ENCODE measurements around the gene PCDH10. TPM values are rescaled to one million over a fixed set of nuclear protein-coding genes. Genes with fewer than 3 reads are reported as not detected.
A peak's percentile ranks its signal among the peaks of the same experiment; 100 is the strongest.

Gene PCDH10
- total and polyA plus RNA-seq, 5 donors from 2014 or later, result not detected

DNA sequence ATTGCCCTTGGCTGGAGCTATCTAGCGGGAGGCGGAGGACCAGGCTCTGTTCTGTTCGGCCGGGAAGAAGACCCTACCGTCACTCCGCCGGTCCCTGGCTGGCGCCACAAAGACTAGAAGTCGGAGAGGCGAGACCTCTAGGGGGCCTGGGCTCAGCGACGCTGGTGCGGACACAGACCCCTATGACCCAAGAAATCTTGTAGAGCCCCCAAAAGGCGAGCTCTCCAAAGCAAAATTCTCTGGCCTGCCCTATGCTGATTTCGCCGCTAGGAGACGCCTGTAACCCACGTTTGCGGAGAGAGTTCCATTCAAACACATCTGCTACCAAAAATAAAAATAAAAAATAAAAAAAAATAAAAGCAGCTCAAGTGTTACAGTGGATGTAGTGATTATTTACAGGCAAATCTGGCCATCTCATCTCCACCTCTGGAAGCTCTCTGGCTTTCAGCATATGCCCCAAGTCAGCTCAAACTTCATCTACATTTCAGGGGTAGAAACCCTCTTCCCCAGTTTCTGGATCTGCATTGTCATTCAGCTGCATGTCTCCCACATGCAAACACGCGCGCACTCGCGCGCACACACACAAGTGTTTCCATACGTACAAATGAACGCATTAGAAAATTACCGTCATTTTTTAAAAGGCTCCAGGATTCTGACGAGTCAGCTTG, 2.4 kb upstream of the PCDH10 start:
- no peak for DNase-seq
- H3K27ac ChIP-seq (ENCODE audit: insufficient read depth, low read length, poor library complexity, severe bottlenecking), result no peak overlapping the region
- no peak for ATAC-seq (ENCODE audit: low read depth in 2 of 2)

DNA sequence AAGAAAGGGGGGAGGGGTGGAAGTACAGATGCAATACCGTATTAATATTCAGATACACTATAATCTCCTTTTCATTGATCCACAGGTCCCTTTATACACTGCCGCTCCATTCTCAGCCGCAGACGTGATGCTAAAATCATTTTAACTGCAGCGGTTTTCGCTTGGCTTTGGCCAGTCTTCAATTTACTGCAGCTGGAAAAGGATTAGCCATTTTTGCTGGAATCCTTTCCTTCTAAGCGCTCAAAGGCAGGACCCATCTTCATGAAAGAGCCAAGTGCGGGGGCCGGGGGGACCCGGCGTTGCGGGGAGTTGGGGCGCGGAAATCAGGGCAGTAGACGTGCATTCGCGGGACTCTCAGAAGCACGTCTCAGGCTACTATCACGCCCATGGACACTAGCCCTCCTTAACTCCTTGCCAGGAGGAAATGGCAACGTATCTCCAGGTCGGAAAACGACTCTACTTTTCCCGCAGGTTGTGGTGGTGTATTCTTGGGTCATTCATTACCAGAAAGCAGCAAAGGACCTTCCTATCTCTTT, 1.7 kb upstream of the PCDH10 start:
- peaks cover 41% of the 10 kb centered on the region for H3K27me3 Mint-ChIP-seq
- H3K27me3 ChIP-seq (ENCODE audit: control insufficient read depth, insufficient read depth, low read length), result peaks cover 11% of the 10 kb centered on the region
- no peaks in the 10 kb centered on the region for H3K4me1 ChIP-seq (ENCODE audit: control insufficient read depth, insufficient read depth, low read length, poor library complexity, severe bottlenecking)
- ATAC-seq (ENCODE audit: low read depth in 2 of 2) (no peak), DNase-seq (no peak)
- H3K36me3 ChIP-seq (ENCODE audit: control insufficient read depth, insufficient read depth, low read length), result no peaks in the 10 kb centered on the region
- peaks cover 4% of the 10 kb centered on the region for H3K36me3 Mint-ChIP-seq
- H3K4me1 Mint-ChIP-seq, result peaks cover 0 to 5% (median 0%) of the 10 kb centered on the region in 4 donors
- H3K4me3 Mint-ChIP-seq, result no peak overlapping the region
- H3K4me3 ChIP-seq (ENCODE audit: low read depth, low read length), result no peak overlapping the region
- no peak overlapping the region for H3K27ac Mint-ChIP-seq
- peaks cover 0 to 10% (median 3%) of the 10 kb centered on the region in 7 donors for H3K9me3 Mint-ChIP-seq
- no peaks in the 10 kb centered on the region for H3K9me3 ChIP-seq (ENCODE audit: control insufficient read depth in 2 of 2, low read length in 2 of 2)
- no peak overlapping the region for H3K27ac ChIP-seq (ENCODE audit: insufficient read depth, low read length, poor library complexity, severe bottlenecking)

More for the DNA sequence above, 2.4 kb upstream of the PCDH10 start:
- H3K4me1 Mint-ChIP-seq, result peaks cover 0 to 5% (median 0%) of the 10 kb centered on the region in 4 donors
- H3K4me3 Mint-ChIP-seq, result no peak overlapping the region
- peaks cover 4% of the 10 kb centered on the region for H3K36me3 Mint-ChIP-seq
- H3K27ac Mint-ChIP-seq, result no peak overlapping the region
- Histone ChIP-seq H3K4me3 (ENCODE audit: low read depth, low read length) (no peak overlapping the region), H3K27me3 (ENCODE audit: control insufficient read depth, insufficient read depth, low read length) (peaks cover 11% of the 10 kb centered on the region), H3K9me3 (ENCODE audit: control insufficient read depth in 2 of 2, low read length in 2 of 2) (no peaks in the 10 kb centered on the region), H3K36me3 (ENCODE audit: control insufficient read depth, insufficient read depth, low read length) (no peaks in the 10 kb centered on the region), H3K4me1 (ENCODE audit: control insufficient read depth, insufficient read depth, low read length, poor library complexity, severe bottlenecking) (no peaks in the 10 kb centered on the region)
- peaks cover 41% of the 10 kb centered on the region for H3K27me3 Mint-ChIP-seq
- peaks cover 0 to 10% (median 3%) of the 10 kb centered on the region in 7 donors for H3K9me3 Mint-ChIP-seq

DNA sequence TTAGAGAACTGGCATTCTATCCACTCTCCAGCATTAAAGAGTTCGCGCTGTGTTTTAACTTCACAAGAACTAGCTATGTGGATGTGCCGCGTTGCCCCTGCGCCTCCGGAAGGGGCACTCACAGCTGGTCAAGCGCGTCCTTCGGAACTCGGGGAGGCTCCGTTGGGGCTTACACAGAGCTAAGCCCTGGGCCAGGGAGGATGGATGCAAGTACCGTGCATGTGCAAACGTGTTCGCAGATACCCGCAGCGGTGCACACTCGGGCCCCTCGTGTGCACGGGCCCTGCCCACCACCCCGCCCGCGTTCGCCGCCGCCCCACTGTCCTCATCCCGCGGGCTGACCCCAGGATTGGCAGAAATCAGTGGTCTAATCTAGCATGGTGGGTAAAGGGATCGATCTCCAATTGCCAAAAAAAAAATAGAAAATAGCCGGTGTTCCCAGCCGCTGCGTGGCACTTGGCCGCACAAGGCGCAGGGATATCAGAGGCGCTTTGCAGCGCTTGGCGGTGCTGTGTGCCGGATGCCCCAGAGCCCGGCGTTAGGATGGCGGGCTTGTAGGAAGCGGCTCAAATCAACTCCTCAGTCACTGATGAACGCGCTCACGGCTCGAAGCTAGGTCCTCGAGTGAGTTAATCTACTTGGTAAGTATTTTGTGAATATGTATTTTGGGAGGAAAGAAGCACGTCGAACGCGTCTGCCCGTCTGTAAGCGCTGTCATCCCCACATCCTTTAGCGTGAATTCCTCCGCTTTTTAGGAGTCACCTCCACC, 989 bp upstream of the PCDH10 start:
- Mint-ChIP-seq H3K4me1 (peaks cover 0 to 5% (median 0%) of the 10 kb centered on the region in 4 donors), H3K4me3 (no peak overlapping the region), H3K27me3 (peaks cover 41% of the 10 kb centered on the region), H3K27ac (peak overlapping the region in 1 of 3 donors; percentile 91), H3K9me3 (peaks cover 0 to 10% (median 3%) of the 10 kb centered on the region in 7 donors), H3K36me3 (peaks cover 4% of the 10 kb centered on the region)
- Histone ChIP-seq H3K4me1 (ENCODE audit: control insufficient read depth, insufficient read depth, low read length, poor library complexity, severe bottlenecking) (no peaks in the 10 kb centered on the region), H3K27me3 (ENCODE audit: control insufficient read depth, insufficient read depth, low read length) (peaks cover 11% of the 10 kb centered on the region), H3K9me3 (ENCODE audit: control insufficient read depth in 2 of 2, low read length in 2 of 2) (no peaks in the 10 kb centered on the region), H3K36me3 (ENCODE audit: control insufficient read depth, insufficient read depth, low read length) (no peaks in the 10 kb centered on the region), H3K4me3 (ENCODE audit: low read depth, low read length) (no peak overlapping the region), H3K27ac (ENCODE audit: insufficient read depth, low read length, poor library complexity, severe bottlenecking) (no peak overlapping the region)
- DNase-seq (no peak), ATAC-seq (ENCODE audit: low read depth in 2 of 2) (no peak)

DNA sequence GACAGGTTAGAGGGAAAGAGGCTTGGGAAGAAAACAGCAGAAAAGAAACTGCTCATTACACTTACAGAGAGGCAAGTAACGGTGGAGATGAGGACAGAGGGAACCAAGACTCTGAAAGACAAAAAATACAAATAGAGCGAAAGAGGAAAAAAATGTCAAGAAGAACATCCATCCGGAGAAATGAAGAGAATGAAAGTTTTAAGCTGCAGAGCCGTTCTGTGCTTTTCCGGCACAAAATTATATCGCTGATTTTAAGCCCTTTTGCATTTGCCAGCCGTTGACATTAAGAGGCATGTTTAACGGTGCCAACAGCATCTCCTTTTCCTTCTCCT, 236 bp downstream of the PCDH10 start:
- DNase-seq, result no peak
- Histone ChIP-seq H3K27ac (ENCODE audit: insufficient read depth, low read length, poor library complexity, severe bottlenecking) (no peak overlapping the region), H3K36me3 (ENCODE audit: control insufficient read depth, insufficient read depth, low read length) (no peaks in the 10 kb centered on the region), H3K9me3 (ENCODE audit: control insufficient read depth in 2 of 2, low read length in 2 of 2) (peaks cover 0 to 2% of the 10 kb centered on the region in 2 experiments), H3K4me1 (ENCODE audit: control insufficient read depth, insufficient read depth, low read length, poor library complexity, severe bottlenecking) (no peaks in the 10 kb centered on the region), H3K4me3 (ENCODE audit: low read depth, low read length) (no peak overlapping the region), H3K27me3 (ENCODE audit: control insufficient read depth, insufficient read depth, low read length) (peaks cover 13% of the 10 kb centered on the region)
- H3K27me3 Mint-ChIP-seq, result peaks cover 41% of the 10 kb centered on the region
- no peak for ATAC-seq (ENCODE audit: low read depth in 2 of 2)
- peaks cover 4% of the 10 kb centered on the region for H3K36me3 Mint-ChIP-seq
- peaks cover 0 to 10% (median 4%) of the 10 kb centered on the region in 7 donors for H3K9me3 Mint-ChIP-seq
- H3K4me1 Mint-ChIP-seq, result peaks cover 0 to 5% (median 0%) of the 10 kb centered on the region in 4 donors
- peak overlapping the region in 1 of 4 donors; percentile 56 for H3K4me3 Mint-ChIP-seq
- H3K27ac Mint-ChIP-seq, result no peak overlapping the region

DNA sequence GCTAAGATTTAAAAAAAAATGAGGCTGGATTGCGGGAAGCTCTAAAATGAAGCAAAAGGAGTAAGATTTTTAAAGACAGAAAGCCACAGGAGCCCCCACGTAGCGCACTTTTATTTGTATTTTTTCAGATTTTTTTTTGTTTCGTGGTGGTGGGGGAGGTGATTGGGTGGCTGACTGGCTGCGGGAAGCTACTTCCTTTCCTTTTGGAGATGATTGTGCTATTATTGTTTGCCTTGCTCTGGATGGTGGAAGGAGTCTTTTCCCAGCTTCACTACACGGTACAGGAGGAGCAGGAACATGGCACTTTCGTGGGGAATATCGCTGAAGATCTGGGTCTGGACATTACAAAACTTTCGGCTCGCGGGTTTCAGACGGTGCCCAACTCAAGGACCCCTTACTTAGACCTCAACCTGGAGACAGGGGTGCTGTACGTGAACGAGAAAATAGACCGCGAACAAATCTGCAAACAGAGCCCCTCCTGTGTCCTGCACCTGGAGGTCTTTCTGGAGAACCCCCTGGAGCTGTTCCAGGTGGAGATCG, 908 bp downstream of the PCDH10 start:
- H3K27ac ChIP-seq (ENCODE audit: insufficient read depth, low read length, poor library complexity, severe bottlenecking), result no peak overlapping the region
- H3K27ac Mint-ChIP-seq, result no peak overlapping the region
- DNase-seq (no peak), ATAC-seq (ENCODE audit: low read depth in 2 of 2) (no peak)
- H3K4me3 ChIP-seq (ENCODE audit: low read depth, low read length), result no peak overlapping the region
- peaks cover 0 to 10% (median 3%) of the 10 kb centered on the region in 7 donors for H3K9me3 Mint-ChIP-seq
- H3K4me1 Mint-ChIP-seq, result peaks cover 0 to 5% (median 0%) of the 10 kb centered on the region in 4 donors
- peaks cover 13% of the 10 kb centered on the region for H3K27me3 ChIP-seq (ENCODE audit: control insufficient read depth, insufficient read depth, low read length)
- no peaks in the 10 kb centered on the region for H3K4me1 ChIP-seq (ENCODE audit: control insufficient read depth, insufficient read depth, low read length, poor library complexity, severe bottlenecking)
- peak overlapping the region in 1 of 4 donors; percentile 21 for H3K4me3 Mint-ChIP-seq
- H3K27me3 Mint-ChIP-seq, result peaks cover 41% of the 10 kb centered on the region
- H3K36me3 Mint-ChIP-seq, result peaks cover 4% of the 10 kb centered on the region
- peaks cover 0 to 2% of the 10 kb centered on the region in 2 experiments for H3K9me3 ChIP-seq (ENCODE audit: control insufficient read depth in 2 of 2, low read length in 2 of 2)
- no peaks in the 10 kb centered on the region for H3K36me3 ChIP-seq (ENCODE audit: control insufficient read depth, insufficient read depth, low read length)

DNA sequence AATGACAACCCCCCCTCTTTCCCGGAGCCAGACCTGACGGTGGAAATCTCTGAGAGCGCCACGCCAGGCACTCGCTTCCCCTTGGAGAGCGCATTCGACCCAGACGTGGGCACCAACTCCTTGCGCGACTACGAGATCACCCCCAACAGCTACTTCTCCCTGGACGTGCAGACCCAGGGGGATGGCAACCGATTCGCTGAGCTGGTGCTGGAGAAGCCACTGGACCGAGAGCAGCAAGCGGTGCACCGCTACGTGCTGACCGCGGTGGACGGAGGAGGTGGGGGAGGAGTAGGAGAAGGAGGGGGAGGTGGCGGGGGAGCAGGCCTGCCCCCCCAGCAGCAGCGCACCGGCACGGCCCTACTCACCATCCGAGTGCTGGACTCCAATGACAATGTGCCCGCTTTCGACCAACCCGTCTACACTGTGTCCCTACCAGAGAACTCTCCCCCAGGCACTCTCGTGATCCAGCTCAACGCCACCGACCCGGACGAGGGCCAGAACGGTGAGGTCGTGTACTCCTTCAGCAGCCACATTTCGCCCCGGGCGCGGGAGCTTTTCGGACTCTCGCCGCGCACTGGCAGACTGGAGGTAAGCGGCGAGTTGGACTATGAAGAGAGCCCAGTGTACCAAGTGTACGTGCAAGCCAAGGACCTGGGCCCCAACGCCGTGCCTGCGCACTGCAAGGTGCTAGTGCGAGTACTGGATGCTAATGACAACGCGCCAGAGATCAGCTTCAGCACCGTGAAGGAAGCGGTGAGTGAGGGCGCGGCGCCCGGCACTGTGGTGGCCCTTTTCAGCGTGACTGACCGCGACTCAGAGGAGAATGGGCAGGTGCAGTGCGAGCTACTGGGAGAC, 1.6 kb downstream of the PCDH10 start:
- Mint-ChIP-seq H3K4me1 (peaks cover 0 to 5% (median 0%) of the 10 kb centered on the region in 4 donors), H3K36me3 (peaks cover 4% of the 10 kb centered on the region), H3K4me3 (peak overlapping the region in 1 of 4 donors; percentile 21), H3K9me3 (peaks cover 0 to 10% (median 3%) of the 10 kb centered on the region in 7 donors), H3K27me3 (peaks cover 41% of the 10 kb centered on the region), H3K27ac (no peak overlapping the region)
- ATAC-seq (ENCODE audit: low read depth in 2 of 2), result no peak
- Histone ChIP-seq H3K9me3 (ENCODE audit: control insufficient read depth in 2 of 2, low read length in 2 of 2) (peaks cover 0 to 2% of the 10 kb centered on the region in 2 experiments), H3K27ac (ENCODE audit: insufficient read depth, low read length, poor library complexity, severe bottlenecking) (no peak overlapping the region), H3K36me3 (ENCODE audit: control insufficient read depth, insufficient read depth, low read length) (no peaks in the 10 kb centered on the region), H3K4me3 (ENCODE audit: low read depth, low read length) (no peak overlapping the region), H3K4me1 (ENCODE audit: control insufficient read depth, insufficient read depth, low read length, poor library complexity, severe bottlenecking) (no peaks in the 10 kb centered on the region), H3K27me3 (ENCODE audit: control insufficient read depth, insufficient read depth, low read length) (peaks cover 13% of the 10 kb centered on the region)
- DNase-seq, result no peak

DNA sequence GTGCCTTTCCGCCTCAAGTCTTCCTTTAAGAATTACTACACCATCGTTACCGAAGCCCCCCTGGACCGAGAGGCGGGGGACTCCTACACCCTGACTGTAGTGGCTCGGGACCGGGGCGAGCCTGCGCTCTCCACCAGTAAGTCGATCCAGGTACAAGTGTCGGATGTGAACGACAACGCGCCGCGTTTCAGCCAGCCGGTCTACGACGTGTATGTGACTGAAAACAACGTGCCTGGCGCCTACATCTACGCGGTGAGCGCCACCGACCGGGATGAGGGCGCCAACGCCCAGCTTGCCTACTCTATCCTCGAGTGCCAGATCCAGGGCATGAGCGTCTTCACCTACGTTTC, 2.2 kb downstream of the PCDH10 start:
- DNase-seq (no peak), ATAC-seq (ENCODE audit: low read depth in 2 of 2) (no peak)
- H3K27ac ChIP-seq (ENCODE audit: insufficient read depth, low read length, poor library complexity, severe bottlenecking), result no peak overlapping the region
- no peak overlapping the region for H3K4me3 ChIP-seq (ENCODE audit: low read depth, low read length)
- peaks cover 0 to 2% of the 10 kb centered on the region in 2 experiments for H3K9me3 ChIP-seq (ENCODE audit: control insufficient read depth in 2 of 2, low read length in 2 of 2)
- no peak overlapping the region for H3K27ac Mint-ChIP-seq
- peaks cover 0 to 8% (median 3%) of the 10 kb centered on the region in 7 donors for H3K9me3 Mint-ChIP-seq
- peaks cover 39% of the 10 kb centered on the region for H3K27me3 Mint-ChIP-seq
- peaks cover 0 to 5% (median 0%) of the 10 kb centered on the region in 4 donors for H3K4me1 Mint-ChIP-seq
- no peaks in the 10 kb centered on the region for H3K36me3 ChIP-seq (ENCODE audit: control insufficient read depth, insufficient read depth, low read length)
- peaks cover 13% of the 10 kb centered on the region for H3K27me3 ChIP-seq (ENCODE audit: control insufficient read depth, insufficient read depth, low read length)
- no peak overlapping the region for H3K4me3 Mint-ChIP-seq
- H3K4me1 ChIP-seq (ENCODE audit: control insufficient read depth, insufficient read depth, low read length, poor library complexity, severe bottlenecking), result no peaks in the 10 kb centered on the region
- peaks cover 4% of the 10 kb centered on the region for H3K36me3 Mint-ChIP-seq
